GM19240 (cell line): ENCODE results near the gene NT5DC2.

ENCODE experiments used
- DNase-seq: peaks from one replicate; pipeline ENCODE4 v3.0.0; 2011; ENCODE audit warnings: low spot score; ENCODE audit not compliant: insufficient read length

NT5DC2 gene

DNA sequence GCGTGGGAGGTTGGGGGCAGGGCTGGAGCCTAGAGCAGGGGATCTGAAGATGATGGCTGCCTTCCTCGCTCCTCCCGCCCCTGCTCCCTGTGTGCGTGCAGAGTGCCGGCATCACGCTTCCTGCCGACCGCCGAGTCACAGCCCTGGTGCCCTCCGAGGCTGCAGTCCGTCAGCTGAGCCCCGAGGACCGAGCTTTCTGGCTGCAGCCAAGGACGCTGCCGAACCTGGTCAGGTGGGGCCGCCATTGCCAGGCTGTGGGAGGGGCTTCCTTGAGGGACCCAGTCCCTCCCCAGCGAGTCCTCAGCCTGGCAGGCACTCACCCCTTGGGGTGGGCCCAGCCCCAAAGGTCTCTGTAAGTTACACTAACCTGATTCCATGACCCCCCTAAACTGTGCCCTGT lies 20.9 kb downstream of the NT5DC2 start:
- DNase-seq = no peak

DNA sequence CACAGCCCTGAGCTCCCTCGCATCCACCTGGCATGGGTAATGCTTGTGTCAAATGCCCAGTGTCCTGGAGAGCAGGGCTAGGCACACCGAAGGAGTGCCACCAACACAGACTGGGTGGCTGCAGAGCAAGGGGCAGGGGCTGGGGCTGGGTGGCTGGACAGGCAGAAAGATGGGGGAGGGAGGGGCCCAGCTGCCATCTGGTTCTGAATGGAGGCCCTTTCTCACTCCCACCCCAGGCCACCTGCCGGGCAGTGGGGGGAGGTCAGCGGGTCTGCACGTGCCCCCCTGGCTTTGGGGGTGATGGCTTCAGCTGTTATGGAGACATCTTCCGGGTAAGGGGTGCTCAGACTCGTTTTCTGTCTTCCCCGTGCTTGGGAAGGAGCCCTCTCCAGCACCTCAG lies 21.6 kb downstream of the NT5DC2 start:
- no peak for DNase-seq

DNA sequence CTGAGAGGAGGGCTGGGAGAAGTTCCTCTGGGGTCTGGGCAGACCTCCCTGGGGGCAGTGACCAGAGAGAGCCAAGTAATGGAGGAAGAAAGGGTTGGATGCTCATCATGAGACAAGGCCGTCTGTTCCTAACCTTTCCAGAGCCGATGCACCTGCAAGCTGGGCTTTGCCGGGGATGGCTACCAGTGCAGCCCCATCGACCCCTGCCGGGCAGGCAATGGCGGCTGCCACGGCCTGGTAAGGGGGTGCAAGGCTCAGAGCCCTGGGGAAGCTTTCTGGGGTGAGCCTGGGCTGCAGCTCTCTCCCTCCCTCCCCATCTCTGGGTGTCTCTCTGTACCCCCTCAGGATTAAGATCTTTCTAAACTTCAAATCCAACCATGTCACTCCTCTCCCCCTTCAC lies 22.1 kb downstream of the NT5DC2 start:
- no peak for DNase-seq

DNA sequence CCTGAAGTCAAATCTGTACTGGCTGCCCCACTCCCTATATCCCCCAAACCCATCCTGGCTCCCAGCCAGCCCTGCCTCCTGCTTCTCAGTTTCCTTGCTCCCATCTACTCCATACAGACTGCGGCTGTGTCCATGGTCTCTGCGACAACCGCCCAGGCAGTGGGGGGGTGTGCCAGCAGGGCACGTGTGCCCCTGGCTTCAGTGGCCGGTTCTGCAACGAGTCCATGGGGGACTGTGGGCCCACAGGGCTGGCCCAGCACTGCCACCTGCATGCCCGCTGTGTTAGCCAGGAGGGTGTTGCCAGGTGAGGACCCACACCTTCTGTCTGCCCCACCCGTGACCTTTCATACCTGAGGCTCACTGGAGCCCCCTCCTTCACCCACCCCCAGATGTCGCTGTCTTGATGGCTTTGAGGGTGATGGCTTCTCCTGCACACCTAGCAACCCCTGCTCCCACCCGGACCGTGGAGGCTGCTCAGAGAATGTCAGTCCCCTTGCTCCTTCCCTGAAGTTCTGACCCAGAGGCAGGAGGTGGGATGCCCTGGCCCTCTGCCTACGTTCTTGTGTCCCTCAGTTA lies 23.8 kb downstream of the NT5DC2 start:
- DNase-seq = no peak

DNA sequence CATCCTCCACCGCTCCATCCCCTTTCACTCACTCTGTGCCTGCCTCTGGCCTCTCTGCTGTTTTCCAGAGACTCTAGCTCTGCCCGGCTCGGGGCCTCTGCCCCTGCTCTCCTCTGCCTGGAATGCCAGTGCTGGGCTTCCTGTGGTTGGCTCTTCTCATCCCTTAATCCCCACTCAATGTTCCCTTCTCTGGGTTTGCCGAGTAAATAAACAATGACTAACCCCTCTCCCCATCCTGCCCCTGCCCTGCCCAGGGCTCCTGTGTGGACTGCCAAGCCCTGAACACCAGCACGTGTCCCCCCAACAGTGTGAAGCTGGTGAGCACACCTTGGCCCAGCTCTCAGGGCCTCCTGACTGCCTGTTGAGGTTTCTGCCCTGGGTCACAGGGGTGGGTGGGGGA lies 26.3 kb downstream of the NT5DC2 start:
- no peak for DNase-seq

DNA sequence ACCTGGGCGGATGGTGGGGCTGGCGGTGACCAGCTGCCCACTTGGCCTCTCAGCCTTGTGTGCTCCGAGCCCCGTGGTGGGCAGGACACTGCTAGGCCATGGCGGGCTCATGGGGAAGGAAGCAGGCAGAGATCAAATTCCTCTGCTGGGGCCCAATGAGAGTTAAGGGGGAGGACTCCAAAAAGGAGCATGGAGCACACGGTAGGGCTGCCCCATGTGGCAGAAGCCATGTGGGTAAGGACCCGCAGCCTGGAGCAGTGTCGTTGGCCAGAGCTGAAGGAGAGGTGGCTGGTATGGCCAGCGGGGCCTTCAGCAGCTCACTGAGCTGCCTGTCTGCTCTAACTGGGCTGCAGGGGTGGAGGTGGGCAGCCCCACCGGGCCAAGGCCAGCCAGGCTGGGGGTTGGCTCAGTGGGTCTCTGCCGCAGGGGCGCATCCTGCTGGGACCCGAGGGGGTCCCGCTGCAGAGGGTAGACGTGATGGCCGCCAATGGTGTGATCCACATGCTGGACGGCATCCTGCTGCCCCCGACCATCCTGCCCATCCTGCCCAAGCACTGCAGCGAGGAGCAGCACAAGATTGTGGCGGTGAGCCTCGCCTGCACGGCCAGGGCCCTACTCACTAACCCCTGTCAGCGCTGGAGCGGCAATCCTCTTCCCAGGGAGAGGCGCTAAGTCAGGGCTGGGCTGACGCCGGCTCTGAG lies 27.2 kb downstream of the NT5DC2 start:
- no peak for DNase-seq

DNA sequence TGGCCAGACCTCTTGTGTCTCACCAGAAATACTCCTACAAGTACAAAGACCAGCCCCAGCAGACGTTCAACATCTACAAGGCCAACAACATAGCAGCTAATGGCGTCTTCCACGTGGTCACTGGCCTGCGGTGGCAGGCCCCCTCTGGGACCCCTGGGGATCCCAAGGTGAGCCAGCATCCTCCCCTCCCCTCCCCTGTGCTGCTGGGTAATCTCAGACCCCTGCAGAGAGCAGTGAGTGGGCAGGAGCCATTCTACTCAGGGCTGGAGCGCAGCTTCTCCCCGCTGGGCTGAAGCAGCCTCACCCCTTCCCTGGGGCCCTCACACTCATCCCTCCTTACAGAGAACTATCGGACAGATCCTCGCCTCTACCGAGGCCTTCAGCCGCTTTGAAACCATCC lies 28.7 kb downstream of the NT5DC2 start:
- no peak for DNase-seq

DNA sequence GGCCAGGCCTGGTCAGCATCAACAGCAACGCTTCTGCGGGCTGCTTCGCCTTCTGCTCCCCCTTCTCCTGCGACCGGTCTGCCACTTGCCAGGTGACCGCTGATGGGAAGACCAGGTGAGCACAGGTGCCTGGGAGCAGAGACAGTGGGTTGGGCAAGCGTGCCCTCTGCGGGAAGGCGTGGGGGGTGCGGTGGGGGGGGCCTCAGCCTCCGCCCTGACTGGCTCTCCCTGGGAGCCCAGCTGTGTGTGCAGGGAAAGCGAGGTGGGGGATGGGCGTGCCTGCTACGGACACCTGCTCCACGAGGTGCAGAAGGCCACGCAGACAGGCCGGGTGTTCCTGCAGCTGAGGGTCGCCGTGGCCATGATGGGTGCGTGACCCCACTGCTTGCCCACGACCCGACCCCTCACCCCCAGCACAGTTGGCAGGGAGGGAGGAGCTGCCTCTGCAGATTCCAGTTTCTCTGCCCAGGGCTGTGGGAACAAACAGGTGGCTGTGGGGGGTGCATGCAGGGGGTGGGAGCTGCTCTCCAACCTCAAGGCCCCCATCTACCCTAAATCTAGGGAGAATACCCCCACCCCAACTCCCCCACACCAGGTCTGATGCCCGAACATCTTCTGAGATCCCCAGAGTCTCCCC lies 29.8 kb downstream of the NT5DC2 start:
- DNase-seq = no peak

DNA sequence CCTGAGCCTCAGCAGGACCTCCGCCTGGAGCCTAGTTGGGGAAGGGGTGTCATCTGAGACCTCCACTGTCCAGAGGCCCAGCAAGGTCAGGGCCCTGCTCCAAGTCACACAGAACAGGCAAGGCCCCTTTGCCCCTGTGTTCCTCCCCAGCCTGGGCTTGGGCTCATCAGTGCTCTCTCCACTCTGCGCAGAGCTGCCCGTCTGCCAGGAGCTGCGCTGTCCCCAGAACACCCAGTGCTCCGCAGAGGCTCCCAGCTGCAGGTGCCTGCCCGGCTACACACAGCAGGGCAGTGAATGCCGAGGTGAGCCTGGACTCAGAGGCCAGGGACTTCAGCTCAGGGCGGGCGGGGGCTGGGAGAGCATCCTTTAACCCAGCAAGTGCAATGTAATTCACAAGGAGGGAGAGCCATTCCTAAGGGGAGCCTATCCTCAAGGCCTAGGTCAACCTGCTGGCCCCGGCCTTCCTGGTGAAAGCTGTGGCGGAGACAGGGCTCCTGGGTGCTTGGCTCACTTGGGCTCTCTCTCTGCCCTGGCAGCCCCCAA lies 30.8 kb downstream of the NT5DC2 start:
- no peak for DNase-seq

DNA sequence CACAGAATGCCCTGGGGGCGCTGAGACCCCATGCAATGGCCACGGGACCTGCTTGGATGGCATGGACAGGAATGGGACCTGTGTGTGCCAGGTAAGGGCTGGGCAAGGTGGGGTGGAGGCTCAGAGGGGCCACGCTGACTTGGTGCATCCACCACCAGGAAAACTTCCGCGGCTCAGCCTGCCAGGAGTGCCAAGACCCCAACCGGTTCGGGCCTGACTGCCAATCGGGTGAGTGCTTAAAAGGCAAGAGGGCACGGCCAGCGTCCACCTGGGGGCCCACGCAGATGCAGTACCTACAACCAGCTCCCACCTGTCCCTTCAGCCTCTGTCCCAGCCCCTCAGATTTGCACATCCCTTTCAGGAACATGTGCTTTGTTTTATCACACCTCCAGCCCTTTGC lies 31.7 kb downstream of the NT5DC2 start:
- no peak for DNase-seq

DNA sequence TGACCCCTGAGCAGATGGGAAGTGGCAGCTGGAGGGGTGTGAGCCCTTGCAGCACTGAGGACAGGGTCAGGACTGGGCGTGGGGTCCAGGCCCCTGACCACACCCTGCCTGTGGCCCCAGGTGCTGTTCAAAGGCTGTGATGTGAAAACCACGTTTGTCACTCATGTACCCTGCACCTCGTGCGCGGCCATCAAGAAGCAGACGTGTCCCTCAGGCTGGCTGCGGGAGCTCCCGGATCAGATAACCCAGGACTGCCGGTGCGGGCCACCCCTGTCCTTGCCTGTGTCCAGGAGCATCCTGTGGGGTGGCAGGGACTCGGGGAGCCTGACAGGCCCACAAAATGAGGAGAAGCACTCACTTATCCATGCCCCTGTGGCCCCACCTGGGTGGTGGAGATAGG lies 32.6 kb downstream of the NT5DC2 start:
- DNase-seq = no peak

DNA sequence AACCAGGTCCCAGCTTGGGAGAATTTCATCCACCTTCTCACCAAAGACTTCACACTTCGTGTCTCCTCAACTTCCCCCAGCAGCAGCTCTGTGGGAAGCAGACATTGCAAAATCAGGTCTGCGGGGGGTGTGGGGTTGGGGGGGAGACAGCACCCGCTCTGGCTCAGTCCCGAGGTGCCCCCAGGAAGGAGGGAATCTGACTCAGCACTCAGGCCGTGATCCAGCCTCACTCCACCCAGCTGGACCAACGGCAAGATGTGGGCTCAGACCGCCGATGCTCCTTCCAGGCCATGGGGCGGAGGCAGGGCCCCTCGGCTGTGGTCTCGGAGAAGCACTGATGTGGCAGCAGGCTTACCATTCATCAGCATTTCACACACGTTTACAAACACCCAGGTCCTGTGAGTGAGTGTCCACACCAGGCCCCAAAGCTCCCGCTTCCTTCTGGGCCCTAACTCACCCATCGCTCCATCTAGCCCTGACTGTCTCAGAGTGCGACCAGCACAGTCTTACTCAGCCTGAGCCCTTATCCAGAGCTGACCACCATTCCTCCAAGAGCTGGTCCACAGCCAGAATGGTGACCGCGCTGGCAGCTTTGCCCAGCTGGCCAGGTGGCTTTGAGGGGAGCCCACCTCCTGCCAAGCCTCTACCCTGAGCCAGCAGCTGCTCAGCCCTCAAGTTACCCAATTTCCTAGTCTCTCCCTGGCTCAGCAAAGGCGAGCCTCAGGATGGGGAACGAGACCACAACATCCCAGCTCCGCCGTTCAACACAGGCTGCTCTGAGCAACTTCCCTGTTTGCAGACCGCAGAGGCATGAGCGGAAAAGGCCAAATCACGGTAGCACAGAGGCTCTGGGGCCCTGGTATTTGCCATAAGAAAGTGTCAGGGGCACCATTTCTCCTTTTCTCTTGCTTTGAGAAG lies 35.3 kb downstream of the NT5DC2 start:
- DNase-seq = no peak

DNA sequence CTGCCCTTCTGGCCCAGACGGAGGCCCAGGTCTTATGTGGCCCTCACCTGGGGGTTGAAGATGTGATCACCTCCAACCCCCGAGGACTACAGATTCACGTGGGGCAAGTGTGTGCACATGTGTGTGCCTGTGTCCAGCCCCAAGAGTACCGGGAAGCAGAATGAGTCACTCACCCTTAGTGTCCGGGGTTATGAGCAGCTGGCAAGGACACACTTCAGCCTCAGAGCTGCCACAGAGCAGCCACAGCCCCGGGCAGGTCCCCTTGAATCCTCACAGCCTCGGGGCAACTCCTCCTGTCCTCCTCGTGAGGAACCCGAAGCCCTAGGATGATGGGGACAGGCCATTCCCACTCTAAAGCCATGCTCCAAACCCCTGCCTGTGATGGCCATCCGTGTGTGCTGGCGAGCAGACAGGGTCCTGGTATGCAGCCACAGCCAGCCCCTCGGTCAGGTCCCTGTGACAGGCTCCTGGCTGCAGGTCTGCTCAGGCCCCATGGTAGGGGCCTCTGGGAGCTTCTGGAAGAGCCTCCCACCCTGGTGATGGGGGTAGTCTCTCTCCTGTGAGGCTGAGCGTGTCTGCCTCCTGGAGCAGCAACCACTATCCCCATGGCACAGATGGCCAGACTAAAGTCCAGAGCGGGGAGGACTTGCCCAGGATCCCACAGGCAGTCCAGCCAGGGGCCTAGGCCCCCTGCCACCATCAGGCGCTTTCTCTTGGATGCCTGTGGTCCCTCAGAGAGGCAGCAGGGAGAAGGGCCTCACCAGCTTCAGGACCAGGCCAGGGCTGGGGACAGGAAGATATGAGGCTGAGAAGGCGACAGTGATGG lies 37.7 kb downstream of the NT5DC2 start:
- DNase-seq = no peak

DNA sequence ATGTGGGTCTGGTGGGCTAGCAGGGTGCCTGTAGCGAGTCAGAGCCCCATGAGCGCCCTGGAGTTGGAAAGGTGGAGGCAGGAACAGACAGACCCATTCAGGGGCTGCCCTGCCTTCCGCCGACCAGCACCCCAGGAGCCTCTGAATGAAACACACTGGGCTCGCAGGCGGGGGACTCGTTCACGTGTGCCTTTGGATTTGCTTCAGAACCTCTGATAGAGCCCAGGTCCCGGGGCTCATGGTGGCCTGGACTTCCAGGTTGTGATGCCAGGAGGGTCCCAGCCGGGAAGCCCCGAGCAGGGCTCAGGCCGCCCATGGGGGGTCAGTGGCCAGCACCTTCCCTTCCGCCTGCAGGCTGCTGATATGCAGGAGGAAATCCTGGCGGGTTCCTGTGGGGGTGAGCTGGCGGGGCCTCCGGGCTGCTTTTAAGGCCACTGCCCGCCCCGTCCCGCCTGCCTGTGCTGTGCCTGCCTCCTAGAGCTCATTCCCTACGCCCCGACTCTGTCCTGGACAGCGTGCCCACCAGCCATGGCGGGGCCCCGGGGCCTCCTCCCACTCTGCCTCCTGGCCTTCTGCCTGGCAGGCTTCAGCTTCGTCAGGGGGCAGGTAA lies 38.7 kb downstream of the NT5DC2 start, which contains the start of gene STAB1:
STAB1 (plus strand) TSS at position 453 of the 610 bp plus-strand sequence; CDS start at position 529, 76 bp downstream.
- DNase-seq = no peak

DNA sequence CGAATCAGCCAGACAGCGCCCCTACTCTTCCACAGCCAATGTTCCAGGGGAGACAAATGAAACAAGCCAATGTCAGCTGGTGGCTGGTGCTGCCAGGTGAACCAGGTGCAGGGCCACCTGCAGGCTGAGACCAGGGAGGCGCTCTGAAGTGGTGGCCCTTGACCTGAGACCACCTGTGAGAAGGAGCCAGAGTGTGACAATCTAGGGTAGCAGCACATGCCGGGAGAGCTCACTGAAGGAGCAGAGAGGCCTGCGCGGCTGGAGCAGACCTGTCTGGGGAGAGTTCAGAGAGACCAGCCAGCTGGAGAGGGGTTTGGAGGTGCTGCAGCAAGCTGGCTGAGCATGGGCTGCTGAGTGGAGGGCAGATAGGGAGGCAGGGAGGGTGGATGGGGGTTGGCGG lies 39.2 kb downstream of the NT5DC2 start:
- no peak for DNase-seq

DNA sequence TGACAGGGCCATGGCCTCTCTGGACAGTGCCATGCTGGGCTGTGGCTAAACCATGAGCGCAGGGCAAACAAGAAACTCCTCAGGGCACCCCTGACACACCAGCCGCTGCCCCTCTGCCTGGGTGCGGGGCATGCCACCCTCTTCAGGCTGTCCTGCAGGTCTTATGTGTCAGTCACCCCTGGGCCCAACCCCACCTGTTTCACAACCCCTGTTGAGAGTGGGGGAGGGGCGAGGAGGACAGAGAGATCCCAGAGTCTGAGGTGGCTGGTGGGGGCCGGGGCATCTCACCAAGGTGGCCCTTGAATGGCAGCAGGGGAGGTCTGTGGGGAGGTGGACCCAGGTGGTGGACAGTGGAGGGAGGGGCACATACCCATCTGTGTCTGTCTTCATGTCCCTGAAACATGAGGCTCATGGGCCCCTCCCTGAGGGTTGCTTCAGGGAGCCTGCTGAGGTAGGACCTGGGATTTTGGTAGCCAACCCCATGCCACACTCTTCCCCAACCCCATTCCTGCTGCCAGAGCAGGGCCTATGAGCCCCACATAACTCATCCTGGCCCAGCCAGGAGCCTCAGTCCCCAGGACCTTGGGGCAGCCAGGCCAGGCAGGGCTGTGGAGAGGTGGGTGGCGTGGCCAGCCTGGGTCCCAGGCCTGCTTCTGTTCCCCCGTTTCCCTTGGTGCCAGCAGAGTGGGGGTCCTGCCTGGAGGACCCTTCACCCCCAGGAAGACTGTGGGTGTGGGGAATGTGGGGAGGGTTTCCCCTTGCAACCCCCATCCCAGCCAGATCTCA lies 40.2 kb downstream of the NT5DC2 start:
- DNase-seq = no peak

DNA sequence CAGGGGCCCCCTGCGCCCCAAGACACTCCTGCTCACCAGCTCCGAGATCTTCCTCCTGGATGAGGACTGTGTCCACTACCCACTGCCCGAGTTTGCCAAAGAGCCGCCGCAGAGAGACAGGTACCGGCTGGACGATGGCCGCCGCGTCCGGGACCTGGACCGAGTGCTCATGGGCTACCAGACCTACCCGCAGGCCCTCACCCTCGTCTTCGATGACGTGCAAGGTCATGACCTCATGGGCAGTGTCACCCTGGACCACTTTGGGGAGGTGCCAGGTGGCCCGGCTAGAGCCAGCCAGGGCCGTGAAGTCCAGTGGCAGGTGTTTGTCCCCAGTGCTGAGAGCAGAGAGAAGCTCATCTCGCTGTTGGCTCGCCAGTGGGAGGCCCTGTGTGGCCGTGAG lies 41.6 kb downstream of the NT5DC2 start:
- DNase-seq = no peak

DNA sequence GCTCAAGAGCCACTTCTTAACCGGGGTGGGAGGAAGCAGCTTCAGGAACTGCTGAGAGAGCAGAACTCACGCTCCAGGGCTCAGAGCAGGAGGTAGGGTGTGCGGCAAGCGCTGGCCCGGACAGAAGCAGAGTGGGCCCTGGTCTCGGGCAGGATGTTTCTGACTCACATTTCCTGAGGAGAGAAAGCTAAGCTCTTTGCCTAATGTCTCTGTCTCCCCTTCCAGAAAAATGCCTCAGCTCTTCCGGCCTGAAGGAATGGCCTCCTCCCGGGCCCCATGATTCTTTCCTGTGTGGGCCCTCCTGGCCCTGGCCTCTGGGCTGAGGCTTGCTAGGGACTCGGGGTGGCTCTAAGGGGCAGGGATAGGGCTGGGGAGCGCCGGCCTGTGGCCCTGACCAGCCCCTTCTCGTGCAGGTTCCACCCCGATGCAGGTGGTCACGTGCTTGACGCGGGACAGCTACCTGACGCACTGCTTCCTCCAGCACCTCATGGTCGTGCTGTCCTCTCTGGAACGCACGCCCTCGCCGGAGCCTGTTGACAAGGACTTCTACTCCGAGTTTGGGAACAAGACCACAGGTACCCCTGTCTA lies 42.6 kb downstream of the NT5DC2 start:
- no peak for DNase-seq
